ENCODE measurements around the gene PLS3. TPM values are rescaled to one million over a fixed set of nuclear protein-coding genes. Genes with fewer than 3 reads are reported as not detected.
"Not testable (repeated sequence)": the region's sequence is repeated elsewhere in the genome, so short reads cannot be mapped to it uniquely, and the experiment has no call there.

The PLS3 gene
- total RNA-seq, 1 donor from 2014 or later = 122 TPM

DNA sequence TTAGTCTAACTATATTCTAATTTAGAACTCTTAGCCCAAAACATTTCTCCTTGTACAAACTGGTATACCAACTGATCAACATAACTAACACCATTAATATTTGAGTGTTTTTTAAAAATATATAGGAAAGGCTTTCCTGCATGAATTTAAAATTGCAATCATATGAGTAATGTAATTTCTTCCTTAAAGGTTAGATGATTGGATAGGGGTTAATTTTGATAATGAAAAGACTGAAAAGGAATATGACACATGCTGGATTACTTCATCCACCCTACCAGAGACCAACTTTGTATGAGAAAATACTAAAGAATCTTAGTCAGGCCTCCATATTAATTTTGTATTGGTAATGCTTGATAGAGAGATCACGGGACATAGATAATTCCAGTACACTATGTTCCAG lies 25.1 kb upstream of the PLS3 start:
- no peaks in the 10 kb centered on the region for H3K36me3 Mint-ChIP-seq (ENCODE audit: low read depth, unreplicated experiment)
- no peaks in the 10 kb centered on the region for H3K9me3 Mint-ChIP-seq (ENCODE audit: unreplicated experiment)
- no peak overlapping the region for H3K27ac Mint-ChIP-seq (ENCODE audit: unreplicated experiment)
- TF ChIP-seq CTCF (IDR thresholded peaks at IDR 0.05; ENCODE audit: unreplicated experiment) = no peak
- no peak for DNase-seq (ENCODE audit: low spot score)
- no peak overlapping the region for H3K4me3 Mint-ChIP-seq (ENCODE audit: unreplicated experiment)
- H3K27me3 Mint-ChIP-seq (ENCODE audit: unreplicated experiment) = no peaks in the 10 kb centered on the region
- peaks cover 3% of the 10 kb centered on the region for H3K4me1 Mint-ChIP-seq (ENCODE audit: unreplicated experiment)

GRCh38 chrX:115539841-115540240 lies 21.1 kb upstream of the PLS3 start:
- no peak overlapping the region for H3K4me3 Mint-ChIP-seq (ENCODE audit: unreplicated experiment)
- H3K27me3 Mint-ChIP-seq (ENCODE audit: unreplicated experiment) = no peaks in the 10 kb centered on the region
- no peaks in the 10 kb centered on the region for H3K4me1 Mint-ChIP-seq (ENCODE audit: unreplicated experiment)
- no peaks in the 10 kb centered on the region for H3K9me3 Mint-ChIP-seq (ENCODE audit: unreplicated experiment)
- no peaks in the 10 kb centered on the region for H3K36me3 Mint-ChIP-seq (ENCODE audit: low read depth, unreplicated experiment)
- no peak for DNase-seq (ENCODE audit: low spot score)
- no peak for TF ChIP-seq CTCF (IDR thresholded peaks at IDR 0.05; ENCODE audit: unreplicated experiment)
- no peak overlapping the region for H3K27ac Mint-ChIP-seq (ENCODE audit: unreplicated experiment)

- not testable (repeated sequence) for DNase-seq (ENCODE audit: low spot score); H3K36me3 Mint-ChIP-seq (ENCODE audit: low read depth, unreplicated experiment); H3K27me3 Mint-ChIP-seq (ENCODE audit: unreplicated experiment); H3K9me3 Mint-ChIP-seq (ENCODE audit: unreplicated experiment); H3K27ac Mint-ChIP-seq (ENCODE audit: unreplicated experiment); H3K4me1 Mint-ChIP-seq (ENCODE audit: unreplicated experiment); H3K4me3 Mint-ChIP-seq (ENCODE audit: unreplicated experiment)
Observed at GRCh38 chrX:115541045-115541444, 19.9 kb upstream of the PLS3 start.

- no peak for TF ChIP-seq CTCF (IDR thresholded peaks at IDR 0.05; ENCODE audit: unreplicated experiment)
- Mint-ChIP-seq H3K36me3 (ENCODE audit: low read depth, unreplicated experiment) (no peaks in the 10 kb centered on the region), H3K4me1 (ENCODE audit: unreplicated experiment) (no peaks in the 10 kb centered on the region), H3K27me3 (ENCODE audit: unreplicated experiment) (no peaks in the 10 kb centered on the region), H3K27ac (ENCODE audit: unreplicated experiment) (no peak overlapping the region), H3K9me3 (ENCODE audit: unreplicated experiment) (no peaks in the 10 kb centered on the region), H3K4me3 (ENCODE audit: unreplicated experiment) (no peak overlapping the region)
- no peak for DNase-seq (ENCODE audit: low spot score)
Observed at GRCh38 chrX:115547448-115547847, 13.5 kb upstream of the PLS3 start.

DNA sequence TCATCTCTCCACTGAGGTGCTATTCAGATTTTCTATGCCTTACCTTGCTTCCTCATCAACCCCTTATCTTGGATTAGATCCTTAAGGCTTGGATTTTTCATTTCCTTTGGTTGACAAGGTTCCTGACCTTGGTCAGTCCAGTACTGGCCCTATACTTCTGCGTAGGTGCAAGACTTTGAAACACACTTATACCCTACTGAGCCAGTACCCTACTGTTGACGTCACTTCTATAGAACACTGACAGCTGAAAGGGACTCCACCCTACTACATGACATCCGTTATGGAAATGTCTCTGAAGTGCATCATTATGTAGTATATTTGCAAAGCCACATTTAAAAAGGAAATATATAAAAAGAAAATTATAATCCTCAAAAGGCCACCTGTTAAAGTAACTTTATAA lies 12.0 kb upstream of the PLS3 start:
- no peaks in the 10 kb centered on the region for H3K9me3 Mint-ChIP-seq (ENCODE audit: unreplicated experiment)
- no peak overlapping the region for H3K27ac Mint-ChIP-seq (ENCODE audit: unreplicated experiment)
- H3K4me3 Mint-ChIP-seq (ENCODE audit: unreplicated experiment) = no peak overlapping the region
- H3K27me3 Mint-ChIP-seq (ENCODE audit: unreplicated experiment) = no peaks in the 10 kb centered on the region
- DNase-seq (ENCODE audit: low spot score) = no peak
- H3K4me1 Mint-ChIP-seq (ENCODE audit: unreplicated experiment) = no peaks in the 10 kb centered on the region
- TF ChIP-seq CTCF (IDR thresholded peaks at IDR 0.05; ENCODE audit: unreplicated experiment) = no peak
- no peaks in the 10 kb centered on the region for H3K36me3 Mint-ChIP-seq (ENCODE audit: low read depth, unreplicated experiment)

DNA sequence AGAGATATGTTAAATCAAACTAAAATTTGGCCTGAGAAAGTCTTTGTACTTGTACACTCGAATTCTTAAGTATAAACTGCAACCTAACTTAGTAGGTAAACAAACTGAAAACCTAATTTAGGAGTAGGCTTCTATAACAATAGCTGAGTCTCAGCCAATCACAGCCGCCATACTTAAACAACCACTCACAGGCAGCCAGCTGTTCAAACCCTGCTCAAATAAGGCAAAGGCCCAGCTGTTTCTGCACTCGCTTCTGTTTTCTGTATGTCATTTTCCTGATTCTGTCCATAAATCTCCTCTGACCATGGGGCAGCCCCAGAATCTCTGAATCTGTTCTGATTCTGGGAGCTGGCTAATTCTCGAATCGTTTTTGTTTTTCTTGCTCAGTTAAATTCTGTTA lies 7.8 kb upstream of the PLS3 start:
- TF ChIP-seq CTCF (IDR thresholded peaks at IDR 0.05; ENCODE audit: unreplicated experiment) = no peak
- Mint-ChIP-seq H3K4me3 (ENCODE audit: unreplicated experiment) (no peak overlapping the region), H3K27ac (ENCODE audit: unreplicated experiment) (no peak overlapping the region), H3K27me3 (ENCODE audit: unreplicated experiment) (peaks cover 1% of the 10 kb centered on the region), H3K4me1 (ENCODE audit: unreplicated experiment) (no peaks in the 10 kb centered on the region), H3K36me3 (ENCODE audit: low read depth, unreplicated experiment) (no peaks in the 10 kb centered on the region), H3K9me3 (ENCODE audit: unreplicated experiment) (no peaks in the 10 kb centered on the region)
- no peak for DNase-seq (ENCODE audit: low spot score)
